ENCODE measurements around the gene PRPF4.

DNA sequence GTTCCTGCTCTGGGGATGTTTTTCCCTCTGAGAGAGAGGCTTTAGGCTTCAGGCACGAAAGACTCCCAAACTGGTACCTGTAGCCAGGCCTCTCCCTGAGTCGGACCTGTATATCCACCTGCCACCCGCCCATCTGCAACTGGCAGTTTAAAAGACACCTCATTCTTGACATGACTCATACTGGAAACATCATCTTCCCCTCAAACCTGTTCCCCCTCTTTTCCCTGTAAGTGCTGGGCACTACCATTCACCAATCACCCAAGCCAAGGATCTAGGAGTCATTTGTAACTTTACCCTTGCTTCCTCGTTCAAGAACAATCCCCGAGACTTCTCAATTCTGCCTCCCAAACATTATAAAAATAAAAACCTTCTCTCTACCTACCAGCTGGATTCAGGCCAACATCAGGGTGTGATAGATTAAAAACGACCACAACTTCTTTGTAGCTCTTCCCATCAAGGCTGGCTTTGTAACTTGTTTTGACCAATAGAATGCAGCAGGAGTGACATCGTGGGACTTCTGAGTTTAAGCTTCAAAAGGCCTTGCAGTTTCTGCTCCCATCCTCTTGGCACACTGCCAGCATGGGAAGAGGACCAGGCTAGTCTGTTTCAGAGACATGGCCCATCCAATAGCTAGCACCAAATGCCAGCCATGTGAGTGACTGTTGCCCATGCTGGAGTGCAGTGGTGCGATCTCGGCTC is 66.4 kb downstream of the PRPF4 start:
- TF ChIP-seq CEBPB (IDR thresholded peaks at IDR 0.05) (no peak), EP300 (IDR thresholded peaks at IDR 0.05; ENCODE audit: borderline replicate concordance) (peak; percentile 36; the same call in 1 of the 2 replicates)

Measured in Ishikawa (cell line).